Mesothelial cell of epicardium (in vitro differentiated cells): Measurements from ENCODE around the gene FRMD7. TPM values are rescaled to one million over a fixed set of nuclear protein-coding genes. Genes with fewer than 3 reads are reported as not detected.
"Not testable (repeated sequence)": the region's sequence is repeated elsewhere in the genome, so short reads cannot be mapped to it uniquely, and the experiment has no call there.

ENCODE experiments used
- DNase-seq, 2 experiments: peaks; one replicate each; pipeline ENCODE4 v3.0.0; 2021; ENCODE audit warnings: low spot score in 2 of 2; ENCODE audit not compliant: unreplicated experiment in 2 of 2
- H3K27ac Mint-ChIP-seq: 2 replicates; pipeline ENCODE4 v1.8.0; 2021; ENCODE audit warnings: mixed read lengths
- H3K27me3 Mint-ChIP-seq: 2 replicates; pipeline ENCODE4 v1.8.0; 2021; ENCODE audit warnings: low read depth, mixed read lengths
- H3K36me3 Mint-ChIP-seq: 2 replicates; pipeline ENCODE4 v1.8.0; 2021; ENCODE audit warnings: mixed read lengths
- H3K4me1 Mint-ChIP-seq: 2 replicates; pipeline ENCODE4 v1.8.0; 2021; ENCODE audit warnings: mixed read lengths
- H3K4me3 Mint-ChIP-seq: 2 replicates; pipeline ENCODE4 v1.8.0; 2021; ENCODE audit warnings: mild to moderate bottlenecking, moderate library complexity, mixed read lengths
- H3K9me3 Mint-ChIP-seq: 2 replicates; pipeline ENCODE4 v1.8.0; 2021; ENCODE audit warnings: mixed read lengths
- total RNA-seq: library from RNA; stranded (reverse); gene quantifications from 3 replicates; pipeline ENCODE4 v1.2.1, GENCODE V29; 2021
- TF ChIP-seq, protein P1 (sequence below): fragments of 200-600 bp; sonication (generic); IDR thresholded peaks from one replicate; pipeline ENCODE4 v1.5.0; 2021; ENCODE audit warnings: antibody characterized with exemption; ENCODE audit not compliant: unreplicated experiment

Gene FRMD7
- total RNA-seq, 1 donor from 2014 or later = 0.13 TPM

DNA sequence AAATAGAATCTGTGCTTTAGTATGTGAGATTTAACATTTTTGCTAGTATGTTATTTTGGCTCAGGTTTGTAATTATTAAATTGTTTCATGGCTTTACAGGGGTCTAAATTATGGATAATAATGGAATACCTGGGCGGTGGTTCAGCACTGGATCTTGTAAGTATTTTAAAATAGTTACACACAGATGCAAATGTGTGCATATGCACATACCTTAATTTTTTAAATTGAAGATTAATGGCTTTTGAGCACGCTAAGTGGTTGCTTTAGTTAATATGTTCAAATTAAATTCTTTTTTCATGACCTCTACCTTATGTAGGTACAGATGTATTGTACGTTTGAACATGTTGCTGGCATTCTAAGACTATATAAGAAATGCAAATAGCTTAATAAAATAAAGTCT, 64.5 kb downstream of the FRMD7 start:
- H3K27ac Mint-ChIP-seq = no peak overlapping the region
- H3K4me1 Mint-ChIP-seq = peaks cover 24% of the 10 kb centered on the region

DNA sequence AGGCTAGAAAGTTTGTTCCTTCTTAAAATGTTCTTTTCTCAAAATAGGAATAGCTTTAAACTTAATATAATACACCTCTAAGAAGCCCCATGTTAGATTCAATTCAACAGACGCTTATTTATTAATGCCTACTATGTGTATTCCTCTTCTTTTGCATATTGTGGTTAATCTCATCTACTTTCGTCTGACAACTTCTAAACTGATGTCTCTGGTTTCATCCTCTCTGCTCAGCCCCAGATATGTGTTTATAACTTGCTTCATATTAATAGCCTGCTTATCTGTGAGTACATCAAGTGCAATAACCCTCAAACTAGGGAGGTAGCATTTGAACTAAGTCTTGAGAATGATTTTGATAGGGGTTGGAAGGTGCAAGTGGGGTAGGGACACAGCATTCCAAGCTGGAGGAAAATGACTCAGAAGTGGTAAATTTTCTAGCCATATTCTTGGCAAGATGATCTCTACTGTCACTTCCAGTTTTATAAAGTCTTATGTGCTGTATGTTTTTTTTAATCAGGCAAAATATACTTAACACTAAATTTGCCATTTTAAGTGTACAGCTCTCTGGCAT, 67.8 kb downstream of the FRMD7 start:
- H3K36me3 Mint-ChIP-seq = peaks cover 9% of the 10 kb centered on the region
- no peaks in the 10 kb centered on the region for H3K27me3 Mint-ChIP-seq
- H3K4me3 Mint-ChIP-seq = no peak overlapping the region
- no peaks in the 10 kb centered on the region for H3K9me3 Mint-ChIP-seq
- TF ChIP-seq, protein P1, sequence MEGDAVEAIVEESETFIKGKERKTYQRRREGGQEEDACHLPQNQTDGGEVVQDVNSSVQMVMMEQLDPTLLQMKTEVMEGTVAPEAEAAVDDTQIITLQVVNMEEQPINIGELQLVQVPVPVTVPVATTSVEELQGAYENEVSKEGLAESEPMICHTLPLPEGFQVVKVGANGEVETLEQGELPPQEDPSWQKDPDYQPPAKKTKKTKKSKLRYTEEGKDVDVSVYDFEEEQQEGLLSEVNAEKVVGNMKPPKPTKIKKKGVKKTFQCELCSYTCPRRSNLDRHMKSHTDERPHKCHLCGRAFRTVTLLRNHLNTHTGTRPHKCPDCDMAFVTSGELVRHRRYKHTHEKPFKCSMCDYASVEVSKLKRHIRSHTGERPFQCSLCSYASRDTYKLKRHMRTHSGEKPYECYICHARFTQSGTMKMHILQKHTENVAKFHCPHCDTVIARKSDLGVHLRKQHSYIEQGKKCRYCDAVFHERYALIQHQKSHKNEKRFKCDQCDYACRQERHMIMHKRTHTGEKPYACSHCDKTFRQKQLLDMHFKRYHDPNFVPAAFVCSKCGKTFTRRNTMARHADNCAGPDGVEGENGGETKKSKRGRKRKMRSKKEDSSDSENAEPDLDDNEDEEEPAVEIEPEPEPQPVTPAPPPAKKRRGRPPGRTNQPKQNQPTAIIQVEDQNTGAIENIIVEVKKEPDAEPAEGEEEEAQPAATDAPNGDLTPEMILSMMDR = no peak
- DNase-seq = no peak
- H3K4me1 Mint-ChIP-seq = peaks cover 12% of the 10 kb centered on the region
- H3K27ac Mint-ChIP-seq = no peak overlapping the region

More for the DNA sequence above, 64.5 kb downstream of the FRMD7 start:
- TF ChIP-seq, protein P1 = no peak
- no peaks in the 10 kb centered on the region for H3K27me3 Mint-ChIP-seq
- peaks cover 13% of the 10 kb centered on the region for H3K36me3 Mint-ChIP-seq
- H3K4me3 Mint-ChIP-seq = no peak overlapping the region
- DNase-seq = no peak
- H3K9me3 Mint-ChIP-seq = no peaks in the 10 kb centered on the region

DNA sequence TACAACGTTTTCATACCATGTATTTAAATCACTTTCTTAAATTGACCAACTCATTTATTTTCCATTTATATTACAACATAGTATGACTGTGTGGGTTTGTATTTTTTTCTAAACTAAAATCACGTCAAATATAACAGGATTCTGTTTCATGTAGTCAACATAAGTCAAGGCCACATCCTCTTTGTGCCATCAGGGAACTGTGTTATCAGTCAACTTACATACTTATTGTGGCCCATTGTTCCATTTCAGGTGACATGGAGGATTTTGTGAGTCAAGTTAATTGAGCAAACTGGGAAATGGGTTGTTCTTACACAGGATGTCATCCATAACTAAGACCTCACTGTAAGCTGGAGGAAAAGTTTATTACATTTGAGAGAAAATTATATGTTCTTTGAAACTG, 68.8 kb downstream of the FRMD7 start:
- Mint-ChIP-seq H3K4me1 (peaks cover 15% of the 10 kb centered on the region), H3K27ac (no peak overlapping the region), H3K36me3 (peaks cover 7% of the 10 kb centered on the region), H3K27me3 (no peaks in the 10 kb centered on the region), H3K9me3 (no peaks in the 10 kb centered on the region), H3K4me3 (no peak overlapping the region)
- DNase-seq = no peak
- TF ChIP-seq, protein P1 = no peak

DNA sequence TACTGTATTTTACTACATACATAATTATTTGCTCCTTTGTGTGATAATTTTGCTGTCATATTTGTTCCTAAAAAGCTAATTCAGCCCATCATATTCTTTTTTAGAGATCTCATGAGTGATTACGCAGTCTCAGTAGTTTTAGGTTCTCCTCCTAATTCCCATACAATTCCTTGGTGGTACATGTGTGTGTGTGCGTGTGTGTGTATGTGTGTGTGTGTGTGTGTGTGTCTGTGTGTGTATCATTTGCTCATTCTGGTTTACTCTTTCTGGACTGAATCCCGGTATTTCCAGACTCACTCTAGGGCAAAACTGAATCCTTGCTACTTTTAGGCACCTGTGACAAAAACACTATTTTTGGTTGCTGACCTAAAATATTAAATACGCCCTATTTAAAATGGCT, 69.8 kb downstream of the FRMD7 start:
- TF ChIP-seq, protein P1 = no peak
- no peak overlapping the region for H3K4me3 Mint-ChIP-seq
- no peaks in the 10 kb centered on the region for H3K27me3 Mint-ChIP-seq
- H3K27ac Mint-ChIP-seq = no peak overlapping the region
- no peaks in the 10 kb centered on the region for H3K9me3 Mint-ChIP-seq
- peaks cover 5% of the 10 kb centered on the region for H3K36me3 Mint-ChIP-seq
- H3K4me1 Mint-ChIP-seq = peaks cover 18% of the 10 kb centered on the region
- no peak for DNase-seq

DNA sequence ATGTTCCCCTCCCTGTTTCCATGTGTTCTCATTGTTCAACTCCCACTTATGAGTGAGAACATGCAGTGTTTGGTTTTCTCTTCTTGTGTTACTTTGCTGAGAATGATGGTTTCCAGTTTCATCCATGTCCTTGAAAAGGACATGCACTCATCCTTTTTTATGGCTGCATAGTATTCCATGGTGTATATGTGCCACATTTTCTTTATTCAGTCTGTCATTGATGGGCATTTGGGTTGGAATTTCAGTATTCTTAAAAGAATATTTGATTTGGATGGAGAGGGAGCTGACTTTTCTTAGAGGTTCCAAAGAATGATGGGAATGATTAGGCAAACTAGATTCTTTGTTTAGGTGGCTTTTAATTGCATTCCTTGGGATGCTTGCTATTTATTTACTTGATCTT, 76.0 kb downstream of the FRMD7 start:
- not testable (repeated sequence) for DNase-seq, H3K27me3 Mint-ChIP-seq, H3K4me3 Mint-ChIP-seq, H3K9me3 Mint-ChIP-seq, H3K36me3 Mint-ChIP-seq, H3K27ac Mint-ChIP-seq
- peaks cover 25% of the 10 kb centered on the region for H3K4me1 Mint-ChIP-seq

DNA sequence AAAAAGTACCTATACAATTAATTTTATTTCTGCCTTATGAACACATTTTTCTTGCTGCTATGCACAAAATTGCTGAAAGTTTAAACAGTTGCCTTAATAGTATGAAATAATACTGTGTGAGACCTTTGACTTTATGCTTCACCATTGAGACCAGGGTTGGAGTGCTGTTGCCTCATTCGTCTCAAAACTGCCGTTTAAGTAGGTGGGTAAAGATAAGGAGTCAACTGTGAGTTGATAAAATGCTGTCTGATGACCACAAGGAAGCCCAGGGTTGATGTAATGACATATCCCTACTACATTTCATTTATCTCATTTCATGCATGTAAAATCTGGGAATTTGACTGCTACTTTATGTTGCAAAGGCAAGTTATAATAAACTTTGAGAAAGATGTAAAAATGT, 81.3 kb downstream of the FRMD7 start:
- Mint-ChIP-seq H3K4me1 (peaks cover 43% of the 10 kb centered on the region), H3K4me3 (no peak overlapping the region), H3K36me3 (peaks cover 4% of the 10 kb centered on the region), H3K9me3 (peaks cover 3% of the 10 kb centered on the region), H3K27ac (peak overlapping the region; percentile 75), H3K27me3 (no peaks in the 10 kb centered on the region)
- TF ChIP-seq, protein P1 = no peak
- no peak for DNase-seq
